Panc1 (cell line): ENCODE data around the gene MBTD1. TPM values are rescaled to one million over a fixed set of nuclear protein-coding genes. Genes with fewer than 3 reads are reported as not detected.
A peak's percentile ranks its signal among the peaks of the same experiment; 100 is the strongest.

Experiments used
- ATAC-seq: fragments of 200-7000 bp; cut with Tn5 transposase; 2 replicates; pipeline ENCODE4 v1.9.1; 2020; ENCODE audit warnings: mild to moderate bottlenecking, moderate library complexity
- BruUV-seq: library from RNA; stranded (reverse); fragments of 400-500 nt; replicated peaks from 2 replicates; lab custom pipeline; 2021; lab: Mats Ljungman, UMichigan
- CTCF ChIA-PET: fragments of 300-600 bp; sonication (Branson Sonifier 250); formaldehyde crosslinking; loops from one replicate; lab custom pipeline; 2022; ENCODE audit warnings: antibody characterized with exemption; lab: Charles Lee
- POLR2A ChIA-PET: fragments of 300-600 bp; sonication (Branson Sonifier 250); formaldehyde crosslinking; loops from one replicate; lab custom pipeline; 2022; ENCODE audit warnings: antibody characterized with exemption; lab: Charles Lee
- DNase-seq: peaks from one replicate; pipeline ENCODE4 v3.0.0-alpha.2; 2010; ENCODE audit warnings: low read depth, low spot score
- H3K27ac ChIP-seq: 2 replicates; pipeline ENCODE4 v1.5.1; 2011; ENCODE audit warnings: mild to moderate bottlenecking, low read length, inconsistent platforms
- H3K27me3 ChIP-seq: fragments of 200-500 bp; sonication (Bioruptor generic); 2 replicates; pipeline ENCODE4 v1.6.0; 2014; ENCODE audit warnings: low read length, inconsistent platforms; ENCODE audit not compliant: control insufficient read depth, insufficient read depth
- H3K36me3 ChIP-seq: fragments of 200-500 bp; sonication (Bioruptor generic); 2 replicates; pipeline ENCODE4 v1.5.1; 2014; ENCODE audit warnings: inconsistent platforms, mild to moderate bottlenecking, low read length, moderate library complexity; ENCODE audit not compliant: control insufficient read depth, insufficient read depth
- H3K4me1 ChIP-seq: 2 replicates; pipeline ENCODE4 v1.5.1; 2011; ENCODE audit warnings: inconsistent platforms, mild to moderate bottlenecking, low read length, moderate library complexity; ENCODE audit not compliant: control insufficient read depth, insufficient read depth
- H3K4me3 ChIP-seq, 2 experiments: 2 replicates each; pipeline ENCODE4 v1.5.1; 2011 to 2012; ENCODE audit warnings: low read depth in 2 of 2, low read length in 2 of 2, mild to moderate bottlenecking in 2 of 2, inconsistent platforms in 1 of 2, moderate library complexity in 1 of 2
- H3K9me3 ChIP-seq: fragments of 200-500 bp; sonication (Bioruptor generic); 2 replicates; pipeline ENCODE4 v1.5.1; 2014; ENCODE audit warnings: low read depth, mild to moderate bottlenecking, inconsistent platforms, low read length, moderate library complexity; ENCODE audit not compliant: control insufficient read depth, insufficient read depth
- POLR2AphosphoS5 ChIP-seq: IDR thresholded peaks from 2 replicates; pipeline ENCODE4 v1.6.1; 2012; ENCODE audit warnings: mild to moderate bottlenecking, low read depth, low read length, moderate library complexity
- SIN3A ChIP-seq: IDR thresholded peaks from 2 replicates; pipeline ENCODE4 v1.6.1; 2012; ENCODE audit warnings: low read depth, mild to moderate bottlenecking, low read length, moderate library complexity, borderline replicate concordance; ENCODE audit not compliant: insufficient read depth
- TCF7L2 ChIP-seq: IDR thresholded peaks from 2 replicates; pipeline ENCODE4 v1.6.1; 2011; ENCODE audit warnings: mild to moderate bottlenecking, low read depth, low read length, inconsistent platforms
- in situ Hi-C: cut with HindIII; loops from 2 replicates; pipeline ENCODE4 v1.10.0; 2016; ENCODE audit warnings: low sequenced_read_pairs, low pct_unique_long_range_greater_than_20kb
- intact Hi-C: fragments of 100-400 bp; cut with micrococcal nuclease; formaldehyde crosslinking; loops from one replicate; pipeline ENCODE4 v1.10.0; 2022; ENCODE audit not compliant: unreplicated experiment
- total RNA-seq: library from RNA; stranded (reverse); gene quantifications from one replicate; pipeline ENCODE4 v1.2.1, GENCODE V29; 2021; ENCODE audit not compliant: unreplicated experiment
- TF ChIP-seq, protein P1 (sequence below): fragments of 450-650 bp; IDR thresholded peaks from 2 replicates; pipeline ENCODE4 v1.5.1; 2017; ENCODE audit warnings: mild to moderate bottlenecking
- TF ChIP-seq, protein P2 (sequence below), 2 experiments: IDR thresholded peaks; 2 replicates each; pipeline ENCODE4 v1.6.1; 2011 to 2012; ENCODE audit warnings: low read depth in 2 of 2, control low read depth in 1 of 2, low read length in 1 of 2, mild to moderate bottlenecking in 1 of 2, moderate library complexity in 1 of 2; ENCODE audit not compliant: insufficient read depth in 1 of 2

The MBTD1 gene
- total RNA-seq, 1 experiment from 2014 or later, result 16.6 TPM

DNA sequence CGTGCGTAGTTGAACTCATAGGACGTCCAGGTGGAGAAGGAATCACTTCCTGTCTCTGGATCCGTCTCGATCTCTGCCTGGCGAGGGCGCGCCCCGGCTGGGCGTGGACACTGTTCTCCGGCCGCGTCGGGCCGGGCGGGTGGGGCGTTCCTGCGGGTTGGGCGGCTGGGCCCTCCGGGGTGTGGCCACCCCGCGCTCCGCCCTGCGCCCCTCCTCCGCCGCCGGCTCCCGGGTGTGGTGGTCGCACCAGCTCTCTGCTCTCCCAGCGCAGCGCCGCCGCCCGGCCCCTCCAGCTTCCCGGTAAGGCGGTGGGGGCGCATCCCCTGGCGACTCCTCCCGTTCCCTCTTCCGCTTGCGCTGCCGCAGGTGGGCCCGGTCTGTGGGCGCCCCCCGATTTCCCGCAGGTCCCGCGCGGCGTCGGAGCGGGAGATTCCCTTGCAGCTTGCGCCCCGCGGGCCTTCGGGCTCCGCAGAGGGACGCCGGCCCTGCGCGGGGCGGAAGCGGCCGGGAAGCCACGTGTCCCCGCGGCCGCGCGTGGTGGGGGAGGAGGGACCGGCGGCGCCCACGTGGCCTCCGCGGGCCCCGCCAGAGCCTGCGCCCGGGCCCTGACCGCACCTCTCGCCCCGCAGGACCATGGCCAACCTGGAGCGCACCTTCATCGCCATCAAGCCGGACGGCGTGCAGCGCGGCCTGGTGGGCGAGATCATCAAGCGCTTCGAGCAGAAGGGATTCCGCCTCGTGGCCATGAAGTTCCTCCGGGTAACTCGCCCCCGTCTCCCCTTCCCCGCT is 93.5 kb downstream of the MBTD1 start, which contains the start of gene NME2:
NME2 (plus strand) TSS at position 214 of the 789 bp plus-strand sequence; CDS start at position 634, 420 bp downstream.
- Histone ChIP-seq H3K9me3 (no peaks in the 10 kb centered on the region), H3K4me3 (peak within 1 kb of the TSS; percentile 71 to 93), H3K27me3 (no peaks in the 10 kb centered on the region), H3K27ac (peak within 1 kb of the TSS; percentile 89), H3K4me1 (peaks cover 11% of the 10 kb centered on the region), H3K36me3 (peaks cover 21% of the 10 kb centered on the region)
- ATAC-seq (peak; percentile 94), DNase-seq (peak; percentile 47)
- no TSS peak for BruUV-seq
- ChIA-PET CTCF (interaction anchor here (0.6 kb wide), 1 partner anchor 96 kb away, joined by 3 read pairs; no protein-coding TSS in a partner anchor), POLR2A (interaction anchor here (1.6 kb wide), 1 partner anchor 27 kb away, joined by 3 read pairs; no protein-coding TSS in a partner anchor)
- intact Hi-C loops (no loop called here), in situ Hi-C loops (no loop called here)
- TF ChIP-seq, protein P1, sequence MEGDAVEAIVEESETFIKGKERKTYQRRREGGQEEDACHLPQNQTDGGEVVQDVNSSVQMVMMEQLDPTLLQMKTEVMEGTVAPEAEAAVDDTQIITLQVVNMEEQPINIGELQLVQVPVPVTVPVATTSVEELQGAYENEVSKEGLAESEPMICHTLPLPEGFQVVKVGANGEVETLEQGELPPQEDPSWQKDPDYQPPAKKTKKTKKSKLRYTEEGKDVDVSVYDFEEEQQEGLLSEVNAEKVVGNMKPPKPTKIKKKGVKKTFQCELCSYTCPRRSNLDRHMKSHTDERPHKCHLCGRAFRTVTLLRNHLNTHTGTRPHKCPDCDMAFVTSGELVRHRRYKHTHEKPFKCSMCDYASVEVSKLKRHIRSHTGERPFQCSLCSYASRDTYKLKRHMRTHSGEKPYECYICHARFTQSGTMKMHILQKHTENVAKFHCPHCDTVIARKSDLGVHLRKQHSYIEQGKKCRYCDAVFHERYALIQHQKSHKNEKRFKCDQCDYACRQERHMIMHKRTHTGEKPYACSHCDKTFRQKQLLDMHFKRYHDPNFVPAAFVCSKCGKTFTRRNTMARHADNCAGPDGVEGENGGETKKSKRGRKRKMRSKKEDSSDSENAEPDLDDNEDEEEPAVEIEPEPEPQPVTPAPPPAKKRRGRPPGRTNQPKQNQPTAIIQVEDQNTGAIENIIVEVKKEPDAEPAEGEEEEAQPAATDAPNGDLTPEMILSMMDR, result no peak
- peak; percentile 23; the same call in 1 of the 2 replicates for TF ChIP-seq TCF7L2
- TF ChIP-seq POLR2AphosphoS5, result peak; percentile 95
- no peak; the same call in 1 of the 2 replicates for TF ChIP-seq SIN3A

GRCh38 chr17:51165680-51166197 is 94.1 kb downstream of the MBTD1 start:
- Histone ChIP-seq H3K4me1 (peaks cover 11% of the 10 kb centered on the region), H3K4me3 (peak overlapping the region; percentile 71 to 93), H3K27ac (peak overlapping the region; percentile 89), H3K9me3 (no peaks in the 10 kb centered on the region), H3K36me3 (peaks cover 21% of the 10 kb centered on the region), H3K27me3 (no peaks in the 10 kb centered on the region)
- in situ Hi-C loops, result no loop called here
- ChIA-PET POLR2A (interaction anchor here (1.6 kb wide), 1 partner anchor 26 kb away, joined by 3 read pairs; no protein-coding TSS in a partner anchor), CTCF (interaction anchor here (0.6 kb wide), 2 partner anchors 61 to 97 kb away, joined by 3 read pairs; no protein-coding TSS in a partner anchor)
- peak; percentile 63 for ATAC-seq
- TF ChIP-seq, protein P2, sequence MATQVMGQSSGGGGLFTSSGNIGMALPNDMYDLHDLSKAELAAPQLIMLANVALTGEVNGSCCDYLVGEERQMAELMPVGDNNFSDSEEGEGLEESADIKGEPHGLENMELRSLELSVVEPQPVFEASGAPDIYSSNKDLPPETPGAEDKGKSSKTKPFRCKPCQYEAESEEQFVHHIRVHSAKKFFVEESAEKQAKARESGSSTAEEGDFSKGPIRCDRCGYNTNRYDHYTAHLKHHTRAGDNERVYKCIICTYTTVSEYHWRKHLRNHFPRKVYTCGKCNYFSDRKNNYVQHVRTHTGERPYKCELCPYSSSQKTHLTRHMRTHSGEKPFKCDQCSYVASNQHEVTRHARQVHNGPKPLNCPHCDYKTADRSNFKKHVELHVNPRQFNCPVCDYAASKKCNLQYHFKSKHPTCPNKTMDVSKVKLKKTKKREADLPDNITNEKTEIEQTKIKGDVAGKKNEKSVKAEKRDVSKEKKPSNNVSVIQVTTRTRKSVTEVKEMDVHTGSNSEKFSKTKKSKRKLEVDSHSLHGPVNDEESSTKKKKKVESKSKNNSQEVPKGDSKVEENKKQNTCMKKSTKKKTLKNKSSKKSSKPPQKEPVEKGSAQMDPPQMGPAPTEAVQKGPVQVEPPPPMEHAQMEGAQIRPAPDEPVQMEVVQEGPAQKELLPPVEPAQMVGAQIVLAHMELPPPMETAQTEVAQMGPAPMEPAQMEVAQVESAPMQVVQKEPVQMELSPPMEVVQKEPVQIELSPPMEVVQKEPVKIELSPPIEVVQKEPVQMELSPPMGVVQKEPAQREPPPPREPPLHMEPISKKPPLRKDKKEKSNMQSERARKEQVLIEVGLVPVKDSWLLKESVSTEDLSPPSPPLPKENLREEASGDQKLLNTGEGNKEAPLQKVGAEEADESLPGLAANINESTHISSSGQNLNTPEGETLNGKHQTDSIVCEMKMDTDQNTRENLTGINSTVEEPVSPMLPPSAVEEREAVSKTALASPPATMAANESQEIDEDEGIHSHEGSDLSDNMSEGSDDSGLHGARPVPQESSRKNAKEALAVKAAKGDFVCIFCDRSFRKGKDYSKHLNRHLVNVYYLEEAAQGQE (IDR thresholded peaks at IDR 0.05; ENCODE audit: insufficient read depth in 1 of 2, low read depth in 2 of 2, low read length in 1 of 2), result no peak
- 0 out of 2 replicates have a peak, but pooled peaks have one; percentile 48 for TF ChIP-seq SIN3A
- intact Hi-C loops, result no loop called here
- no peak for DNase-seq
- BruUV-seq, result no TSS peak
